Gastrocnemius medialis (tissue), 4 donors: Measurements from ENCODE around the gene GFRA1.

Source experiments
- CTCF ChIP-seq, 5 experiments: fragments of 450-650 bp in 3 of 5; fragments of 200-600 bp in 2 of 5; sonication (generic) in 2 of 5; IDR thresholded peaks in 4 of 5; conservative IDR thresholded peaks in 1 of 5; 1 replicate in 4 of 5; 2 replicates in 1 of 5; pipeline ENCODE4 v1.5.1; 2016 to 2019; ENCODE audit warnings: antibody characterized with exemption in 5 of 5, mild to moderate bottlenecking in 3 of 5, moderate library complexity in 3 of 5
- POLR2A ChIP-seq, 2 donors: fragments of 450-650 bp; IDR thresholded peaks; one replicate each; pipeline ENCODE4 v1.6.1; 2017; ENCODE audit warnings: antibody characterized with exemption in 2 of 2, mild to moderate bottlenecking in 2 of 2, moderate library complexity in 2 of 2

GRCh38 chr10:116300542-116300941 lies 27.5 kb upstream of the GFRA1 start:
- TF ChIP-seq POLR2A (IDR thresholded peaks at IDR 0.05) (no peak), CTCF (IDR thresholded peaks at IDR 0.05 in 4 of 5, conservative IDR thresholded peaks at IDR 0.05 in 1 of 5) (no peak)
